Activated CD4-positive, alpha-beta T cell treated with anti-CD3 and anti-CD28 coated beads, Interleukin-2, amount 50 U/mL, for 4 hours (primary cell): ENCODE data around the gene HS2ST1.

ENCODE experiments used
- DNase-seq, 2 experiments: peaks; one replicate each; pipeline ENCODE4 v3.0.0-alpha.2; 2020

HS2ST1 gene

GRCh38 chr1:87074001-87074795 lies 159.8 kb downstream of the HS2ST1 start:
- DNase-seq: no peak

DNA sequence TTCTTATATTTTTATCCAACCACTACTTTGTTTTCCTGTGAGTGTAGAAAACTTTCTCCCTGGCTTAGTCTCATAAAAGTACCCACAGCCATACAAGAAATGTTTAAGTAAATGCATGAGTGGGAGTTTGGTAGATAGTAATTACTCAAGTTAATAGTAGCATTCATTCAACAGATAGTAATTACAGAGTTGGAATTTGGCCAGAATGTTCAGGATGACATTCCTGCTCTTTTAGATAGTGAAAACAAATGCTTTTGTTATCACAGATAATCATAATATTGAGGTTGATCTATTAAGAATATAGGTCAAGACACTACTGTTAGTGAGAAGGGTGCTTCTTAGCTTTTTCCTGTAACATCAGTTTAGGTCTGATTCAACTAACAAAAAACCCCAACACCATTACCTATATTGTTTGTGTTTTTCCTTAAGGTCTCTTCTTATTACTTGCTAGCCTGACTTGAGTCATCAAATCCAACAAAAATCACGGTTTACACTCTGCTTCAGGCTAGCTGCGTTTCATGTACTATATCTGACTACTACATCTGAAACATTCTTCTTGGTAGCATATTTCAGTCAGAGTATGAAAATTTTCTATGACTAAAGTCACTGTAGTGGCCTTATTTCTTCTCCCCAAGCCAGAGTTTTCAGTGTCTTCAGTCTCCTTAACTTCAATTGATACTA lies 163.7 kb downstream of the HS2ST1 start:
- DNase-seq: no peak

DNA sequence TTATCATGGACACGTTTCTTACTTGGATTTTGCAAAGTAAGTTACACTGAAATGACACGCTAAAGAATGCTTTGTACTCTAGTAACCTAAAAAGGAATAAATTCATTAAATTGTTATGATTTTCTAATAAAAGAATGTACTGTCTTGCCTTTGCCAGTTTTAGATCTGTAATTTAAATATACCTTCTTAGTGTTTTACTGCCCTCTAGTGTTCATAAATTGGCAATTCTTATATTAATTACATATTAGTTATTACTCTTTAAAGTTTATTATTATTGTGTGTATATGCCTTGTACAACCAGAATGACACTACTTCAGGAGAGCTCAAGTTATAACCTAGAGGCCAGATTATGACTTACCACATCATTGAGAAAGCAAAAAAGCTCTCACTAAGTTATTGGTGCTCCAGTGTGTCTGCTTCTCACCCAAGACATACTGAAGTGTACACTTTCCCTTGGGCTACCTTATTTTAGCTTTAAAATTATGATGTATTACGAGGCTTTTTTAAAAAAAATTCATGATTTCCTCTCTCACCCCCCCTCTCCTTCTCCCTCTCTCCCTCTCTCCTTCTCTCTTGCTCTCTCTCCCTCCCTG lies 169.9 kb downstream of the HS2ST1 start:
- no peak for DNase-seq

GRCh38 chr1:87086120-87086519 lies 171.7 kb downstream of the HS2ST1 start:
- no peak for DNase-seq

GRCh38 chr1:87089070-87089736 lies 174.8 kb downstream of the HS2ST1 start:
- no peak for DNase-seq

- no peak for DNase-seq
These were observed 175.4 kb downstream of the HS2ST1 start for GRCh38 chr1:87089823-87090222.

DNA sequence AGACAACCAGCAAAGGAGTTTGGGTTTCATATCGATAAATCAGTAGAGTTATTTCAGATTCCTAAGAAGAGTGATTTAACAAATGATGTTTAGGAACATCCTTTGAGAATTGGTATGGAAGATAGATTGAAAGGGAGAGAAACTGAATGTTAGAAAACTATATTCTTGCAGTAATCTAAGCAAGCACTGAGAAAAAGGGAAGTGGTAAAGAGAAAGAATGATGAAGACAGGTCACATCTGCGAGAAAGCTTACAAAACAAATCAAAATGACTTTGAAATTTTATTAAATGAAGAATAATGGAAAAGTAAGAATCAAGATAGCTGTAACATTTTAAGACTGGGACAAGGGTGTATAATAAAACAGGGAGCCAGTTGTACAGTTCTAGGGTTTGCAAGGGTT lies 177.0 kb downstream of the HS2ST1 start:
- DNase-seq: no peak

- no peak for DNase-seq
These were observed 178.4 kb downstream of the HS2ST1 start for GRCh38 chr1:87092846-87093245.

GRCh38 chr1:87093286-87093685 lies 178.9 kb downstream of the HS2ST1 start:
- DNase-seq: no peak

- no peak for DNase-seq
These were observed 179.8 kb downstream of the HS2ST1 start for GRCh38 chr1:87094238-87094637.

DNA sequence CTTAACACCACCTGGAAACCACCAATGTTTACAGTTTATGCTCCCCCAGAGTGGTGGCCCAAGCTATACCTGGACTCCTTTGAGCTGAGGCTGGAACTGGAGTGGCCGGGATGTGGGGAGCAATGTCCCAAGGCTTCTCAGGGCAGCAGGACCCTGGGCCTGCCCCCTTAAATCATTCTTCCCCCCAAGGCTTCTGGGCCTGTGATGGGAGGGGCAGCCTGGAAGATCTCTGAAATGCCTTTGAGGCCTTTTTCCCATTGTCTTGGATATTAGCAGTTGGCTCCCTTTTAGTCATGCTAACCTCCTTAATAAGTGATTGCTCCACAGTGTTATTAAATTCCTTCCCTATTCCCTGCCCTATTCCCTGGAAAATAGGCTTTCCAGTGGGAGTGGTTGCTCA lies 185.8 kb downstream of the HS2ST1 start:
- no peak for DNase-seq

DNA sequence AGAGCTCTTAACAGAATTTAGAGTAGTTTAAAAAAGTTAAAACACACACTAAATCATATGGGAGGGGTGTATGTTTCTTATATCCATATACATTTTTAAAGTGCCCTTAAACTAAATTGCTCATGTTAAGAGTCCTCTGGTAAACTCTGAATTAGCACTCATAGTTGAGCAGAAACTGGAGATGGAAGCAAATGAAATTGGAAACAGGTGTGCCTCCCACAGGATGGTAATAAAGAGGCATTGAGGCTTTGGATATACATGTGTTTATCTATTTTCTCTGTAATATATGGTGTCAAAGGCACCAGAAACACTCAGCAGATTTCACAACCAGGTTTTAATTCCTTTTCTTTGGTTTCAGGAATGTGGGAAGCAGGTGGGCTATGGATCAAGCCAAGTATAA lies 188.6 kb downstream of the HS2ST1 start:
- DNase-seq: no peak

DNA sequence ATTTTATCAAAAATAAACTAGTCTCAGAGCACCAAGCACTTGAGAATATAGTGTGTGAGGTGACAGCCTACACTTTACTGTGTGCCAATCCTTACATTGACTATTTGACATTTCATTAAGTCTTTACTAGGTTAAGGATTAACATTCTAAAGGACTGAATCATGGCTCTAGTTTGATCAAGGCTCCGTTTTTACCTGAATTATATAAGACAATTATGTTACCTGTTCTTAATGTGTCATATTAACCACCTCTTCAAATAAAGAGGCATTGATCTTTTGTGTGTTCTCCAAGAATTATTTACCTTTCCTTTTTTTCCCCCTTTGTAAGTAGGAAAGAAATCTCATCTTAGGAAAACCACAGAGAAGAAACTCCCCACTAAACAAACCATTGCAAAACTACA lies 189.7 kb downstream of the HS2ST1 start:
- no peak for DNase-seq

DNA sequence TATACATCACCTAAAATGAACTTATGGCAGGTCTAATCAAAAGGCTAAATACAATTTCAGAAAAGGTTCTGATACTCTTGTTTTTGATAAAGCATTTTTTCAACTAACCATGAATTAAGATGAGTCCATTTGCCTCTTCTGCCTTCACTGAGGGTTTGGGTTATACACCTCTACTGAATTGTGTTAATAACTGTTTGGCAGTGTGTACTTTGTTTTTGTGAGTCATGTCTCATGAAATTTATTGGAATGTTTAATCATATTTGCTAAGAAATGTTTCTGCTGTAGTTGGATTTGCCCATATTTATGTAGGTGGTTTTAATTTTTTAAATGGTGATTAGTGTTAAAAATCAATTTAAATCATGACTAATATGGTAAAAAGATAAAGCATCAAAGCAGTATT lies 190.5 kb downstream of the HS2ST1 start:
- no peak for DNase-seq

- DNase-seq: no peak
These were observed 191.7 kb downstream of the HS2ST1 start for GRCh38 chr1:87106144-87106543.

DNA sequence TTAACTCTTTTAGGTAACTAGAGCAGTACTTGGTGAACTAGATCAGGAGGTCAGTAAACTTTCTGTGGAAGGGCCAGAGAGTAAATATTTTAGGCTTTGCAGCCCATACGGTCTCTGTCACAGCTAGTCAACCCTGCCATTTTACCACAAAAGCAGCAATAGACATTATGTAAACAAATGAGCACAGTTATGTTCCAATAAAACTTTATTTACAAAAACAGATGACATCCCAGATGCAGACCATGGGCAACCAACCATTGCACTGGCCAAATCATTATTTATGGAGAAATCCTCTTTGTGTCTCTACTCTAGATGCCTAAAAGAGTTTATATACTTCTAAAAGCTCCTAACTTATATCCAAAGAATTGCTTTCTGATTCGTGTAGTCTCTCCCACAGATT lies 192.4 kb downstream of the HS2ST1 start:
- no peak for DNase-seq

GRCh38 chr1:87108228-87108627 lies 193.8 kb downstream of the HS2ST1 start:
- DNase-seq: no peak

- DNase-seq: no peak
These were observed 194.5 kb downstream of the HS2ST1 start for GRCh38 chr1:87108814-87109411.

GRCh38 chr1:87111659-87112371 lies 197.4 kb downstream of the HS2ST1 start:
- no peak for DNase-seq

DNA sequence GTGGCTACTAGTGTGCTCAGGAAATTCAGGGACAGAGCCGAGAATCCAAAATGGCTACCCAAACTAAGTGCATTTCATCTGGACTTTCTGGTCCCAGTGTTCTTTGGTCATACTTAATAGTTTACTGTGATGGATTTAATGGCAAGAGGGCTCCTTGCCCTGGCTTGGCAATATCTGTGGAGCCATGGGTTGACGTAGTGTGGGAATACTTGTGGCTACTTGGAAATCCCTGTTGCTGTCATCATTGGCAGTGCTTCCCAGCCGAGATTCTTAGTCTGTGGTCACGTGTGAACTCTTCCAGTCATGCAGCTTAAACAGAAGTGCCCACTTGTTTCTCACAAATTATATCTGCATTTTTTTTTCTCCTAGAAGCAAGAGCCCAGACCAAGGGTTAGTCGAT lies 198.9 kb downstream of the HS2ST1 start:
- no peak for DNase-seq

DNA sequence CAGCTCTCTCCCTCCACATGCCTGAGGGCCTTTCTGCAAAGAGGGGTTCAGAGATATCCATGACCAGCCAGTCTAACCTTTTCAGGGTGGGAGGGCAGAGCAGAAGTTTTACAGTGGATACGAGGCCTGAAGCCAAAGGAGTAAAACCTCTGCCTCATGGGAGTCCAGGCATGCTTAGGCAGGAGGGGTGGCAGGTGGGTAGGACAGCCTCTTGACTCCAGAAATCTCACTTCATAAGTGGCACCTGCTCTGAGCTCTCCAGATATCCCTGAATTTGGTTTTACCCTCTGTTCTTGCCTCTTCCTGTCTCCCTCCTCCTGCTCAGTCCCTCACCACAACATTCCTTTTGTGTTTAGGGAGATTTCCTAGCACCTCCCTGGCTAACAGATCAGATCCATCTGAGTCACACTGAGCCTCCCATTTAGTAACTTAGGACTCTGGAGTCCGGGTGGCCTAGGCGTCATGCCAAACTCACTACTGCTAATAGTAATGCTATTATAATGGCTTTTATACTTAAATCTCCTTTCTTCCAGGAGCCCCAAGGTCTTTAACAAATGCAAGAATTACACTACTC lies 201.0 kb downstream of the HS2ST1 start:
- DNase-seq: no peak

- no peak for DNase-seq
These were observed 201.5 kb downstream of the HS2ST1 start for GRCh38 chr1:87115891-87116290.
